A673 (cell line): ENCODE data around the gene PRL. TPM values are rescaled to one million over a fixed set of nuclear protein-coding genes. Genes with fewer than 3 reads are reported as not detected.

Experiments used
- BruUV-seq: library from RNA; stranded (reverse); fragments of 400-500 nt; replicated peaks from 2 replicates; lab custom pipeline; 2021; lab: Mats Ljungman, UMichigan
- CTCF ChIA-PET: fragments of 300-600 bp; sonication (Branson Sonifier 250); formaldehyde crosslinking; loops from one replicate; lab custom pipeline; 2022; ENCODE audit warnings: antibody characterized with exemption; lab: Charles Lee
- POLR2A ChIA-PET: fragments of 300-600 bp; sonication (Branson Sonifier 250); formaldehyde crosslinking; loops from one replicate; lab custom pipeline; 2022; ENCODE audit warnings: antibody characterized with exemption; ENCODE audit not compliant: low non-redundant PET; lab: Charles Lee
- DNase-seq: peaks from one replicate; pipeline ENCODE4 v3.0.0-alpha.2; 2015; ENCODE audit warnings: low spot score
- H3K27ac ChIP-seq: fragments of 200-600 bp; sonication (generic); 2 replicates; pipeline ENCODE4 v1.5.1; 2016; ENCODE audit warnings: mixed run types, low read depth, mild to moderate bottlenecking, mixed read lengths, antibody characterized with exemption, low read length; ENCODE audit not compliant: poor library complexity, severe bottlenecking
- H3K27me3 ChIP-seq: fragments of 200-600 bp; sonication (generic); replicated peaks from 2 replicates; pipeline ENCODE4 v1.6.1; 2017; ENCODE audit warnings: mixed run types, low read depth, mild to moderate bottlenecking, mixed read lengths, antibody characterized with exemption, low read length; ENCODE audit not compliant: insufficient read depth, poor library complexity
- H3K36me3 ChIP-seq: fragments of 200-600 bp; sonication (generic); 2 replicates; pipeline ENCODE4 v1.6.1; 2016; ENCODE audit warnings: mixed run types, mild to moderate bottlenecking, mixed read lengths, antibody characterized with exemption, low read length; ENCODE audit not compliant: insufficient read depth, poor library complexity, severe bottlenecking
- H3K4me1 ChIP-seq: fragments of 200-600 bp; sonication (generic); 2 replicates; pipeline ENCODE4 v1.6.1; 2017; ENCODE audit warnings: mixed run types, mild to moderate bottlenecking, mixed read lengths, antibody characterized with exemption, low read length; ENCODE audit not compliant: insufficient read depth, poor library complexity, severe bottlenecking
- H3K4me3 ChIP-seq: fragments of 200-600 bp; sonication (generic); 2 replicates; pipeline ENCODE4 v1.5.1; 2016; ENCODE audit warnings: low read depth, mixed run types, mild to moderate bottlenecking, mixed read lengths, low read length; ENCODE audit not compliant: poor library complexity, severe bottlenecking
- H3K9me3 ChIP-seq: fragments of 200-600 bp; sonication (generic); 2 replicates; pipeline ENCODE4 v1.6.1; 2016; ENCODE audit warnings: mixed run types, low read depth, mild to moderate bottlenecking, mixed read lengths, antibody characterized with exemption, low read length; ENCODE audit not compliant: poor library complexity, severe bottlenecking
- CTCF ChIP-seq: fragments of 300-800, 200-600 bp; sonication (generic); conservative IDR thresholded peaks from 2 replicates; pipeline ENCODE4 v1.5.1; 2017; ENCODE audit warnings: low read depth, mild to moderate bottlenecking, antibody characterized with exemption, low read length, moderate library complexity, mixed read lengths
- EZH2 ChIP-seq: fragments of 200-600 bp; sonication (generic); IDR thresholded peaks from 2 replicates; pipeline ENCODE4 v1.6.1; 2017; ENCODE audit warnings: borderline replicate concordance, low read depth, mild to moderate bottlenecking, mixed read lengths, antibody characterized with exemption, low read length; ENCODE audit not compliant: poor library complexity, severe bottlenecking
- intact Hi-C: fragments of 100-400 bp; cut with micrococcal nuclease; formaldehyde crosslinking; loops from one replicate; pipeline ENCODE4 v1.10.0; 2022; ENCODE audit not compliant: unreplicated experiment
- total RNA-seq: library from RNA; stranded (reverse); gene quantifications from 2 replicates; pipeline ENCODE4 v1.2.3, GENCODE V29; 2021

PRL gene
- total RNA-seq, 1 experiment from 2014 or later, result not detected

- intact Hi-C loops, result no loop called here
- ChIA-PET POLR2A (no interaction called here), CTCF (no interaction called here)
- Histone ChIP-seq H3K27me3 (no peaks in the 10 kb centered on the region), H3K27ac (no peak overlapping the region), H3K4me1 (no peaks in the 10 kb centered on the region), H3K9me3 (no peaks in the 10 kb centered on the region), H3K36me3 (no peaks in the 10 kb centered on the region), H3K4me3 (no peak overlapping the region)
- no peak for DNase-seq
- no peak for TF ChIP-seq EZH2
- no peak for TF ChIP-seq CTCF
- no TSS peak for BruUV-seq
Observed at GRCh38 chr6:22328474-22328873, 31.6 kb upstream of the PRL start.

- H3K9me3 ChIP-seq, result no peaks in the 10 kb centered on the region
- CTCF ChIA-PET, result no interaction called here
- DNase-seq, result no peak
- H3K27me3 ChIP-seq, result no peaks in the 10 kb centered on the region
- no TSS peak for BruUV-seq
- H3K4me1 ChIP-seq, result no peaks in the 10 kb centered on the region
- POLR2A ChIA-PET, result no interaction called here
- no peaks in the 10 kb centered on the region for H3K36me3 ChIP-seq
- no peak overlapping the region for H3K27ac ChIP-seq
- TF ChIP-seq CTCF, result no peak
- TF ChIP-seq EZH2, result no peak
- H3K4me3 ChIP-seq, result no peak overlapping the region
- intact Hi-C loops, result no loop called here
Observed at GRCh38 chr6:22327881-22328280, 31.0 kb upstream of the PRL start.

- intact Hi-C loops, result no loop called here
- POLR2A ChIA-PET, result no interaction called here
- no peaks in the 10 kb centered on the region for H3K4me1 ChIP-seq
- CTCF ChIA-PET, result interaction anchor here (0.6 kb wide), 1 partner anchor 914 kb away, joined by 3 read pairs; no protein-coding TSS in a partner anchor
- H3K27me3 ChIP-seq, result no peaks in the 10 kb centered on the region
- H3K4me3 ChIP-seq, result no peak overlapping the region
- TF ChIP-seq CTCF (no peak), EZH2 (no peak)
- no TSS peak for BruUV-seq
- H3K9me3 ChIP-seq, result no peaks in the 10 kb centered on the region
- no peak for DNase-seq
- H3K36me3 ChIP-seq, result no peaks in the 10 kb centered on the region
- no peak overlapping the region for H3K27ac ChIP-seq
Observed at GRCh38 chr6:22326500-22326899, 29.7 kb upstream of the PRL start.
